Keratinocyte (primary cell): ENCODE results near the gene LMO3. TPM values are rescaled to one million over a fixed set of nuclear protein-coding genes. Genes with fewer than 3 reads are reported as not detected.

ENCODE experiments used
- DNase-seq: peaks from one replicate; pipeline ENCODE4 v3.0.0-alpha.2; 2011; ENCODE audit warnings: low read depth, missing footprints, low spot score
- FAIRE-seq: peaks from 2 replicates; lab custom pipeline; 2011; peaks lifted over from hg19 to GRCh38; lab: Jason Lieb, UNC
- H2AFZ ChIP-seq: 2 replicates; pipeline ENCODE4 v1.6.0; 2012; ENCODE audit warnings: low read length, control low read depth, inconsistent platforms; ENCODE audit not compliant: control insufficient read depth
- H3K27ac ChIP-seq: 2 replicates; pipeline ENCODE4 v1.5.1; 2011; ENCODE audit warnings: low read length; ENCODE audit not compliant: control insufficient read depth, insufficient read depth
- H3K27me3 ChIP-seq: 3 replicates; pipeline ENCODE4 v1.6.0; 2011; ENCODE audit warnings: low read length; ENCODE audit not compliant: control insufficient read depth, insufficient read depth; ENCODE audit errors: extremely low read depth
- H3K36me3 ChIP-seq, 2 experiments: 2 replicates in 1 of 2; 3 replicates in 1 of 2; pipeline ENCODE4 v1.5.1; 2011; ENCODE audit warnings: low read length in 2 of 2, mild to moderate bottlenecking in 1 of 2; ENCODE audit not compliant: control insufficient read depth in 2 of 2, insufficient read depth in 2 of 2; ENCODE audit errors: extremely low read depth in 1 of 2
- H3K4me1 ChIP-seq: 3 replicates; pipeline ENCODE4 v1.5.1; 2011; ENCODE audit warnings: low read length; ENCODE audit not compliant: control insufficient read depth, insufficient read depth; ENCODE audit errors: extremely low read depth
- H3K4me2 ChIP-seq: 3 replicates; pipeline ENCODE4 v1.6.0; 2011; ENCODE audit warnings: low read depth, low read length; ENCODE audit not compliant: control insufficient read depth, insufficient read depth; ENCODE audit errors: extremely low read depth
- H3K4me3 ChIP-seq, 3 experiments: fragments of 200-600 bp in 1 of 3; sonication (generic) in 1 of 3; 2 replicates in 2 of 3; 3 replicates in 1 of 3; pipeline ENCODE4 v1.5.1; 2011 to 2016; ENCODE audit warnings: low read length in 3 of 3, mild to moderate bottlenecking in 3 of 3, control low read depth in 2 of 3, inconsistent platforms in 1 of 3, low read depth in 1 of 3, mixed read lengths in 1 of 3, mixed run types in 1 of 3, moderate library complexity in 1 of 3; ENCODE audit not compliant: control insufficient read depth in 2 of 3, insufficient read depth in 2 of 3; ENCODE audit errors: extremely low read depth in 1 of 3
- H3K79me2 ChIP-seq: 2 replicates; pipeline ENCODE4 v1.6.0; 2012; ENCODE audit warnings: low read length; ENCODE audit not compliant: control insufficient read depth, insufficient read depth
- H3K9ac ChIP-seq: 3 replicates; pipeline ENCODE4 v1.6.0; 2011; ENCODE audit warnings: low read length; ENCODE audit not compliant: control insufficient read depth, insufficient read depth; ENCODE audit errors: extremely low read depth
- H3K9me1 ChIP-seq: 3 replicates; pipeline ENCODE4 v1.6.0; 2011; ENCODE audit warnings: low read length; ENCODE audit not compliant: control insufficient read depth, insufficient read depth; ENCODE audit errors: extremely low read depth
- H3K9me3 ChIP-seq: 2 replicates; pipeline ENCODE4 v1.5.1; 2012; ENCODE audit warnings: low read depth, low read length; ENCODE audit not compliant: control insufficient read depth
- H4K20me1 ChIP-seq: 3 replicates; pipeline ENCODE4 v1.6.0; 2011; ENCODE audit warnings: low read length; ENCODE audit not compliant: control insufficient read depth, insufficient read depth; ENCODE audit errors: extremely low read depth
- EZH2 ChIP-seq: IDR thresholded peaks from one replicate; pipeline ENCODE4 v1.6.1; 2012; ENCODE audit warnings: inconsistent platforms, mild to moderate bottlenecking, low read length, moderate library complexity
- dilution Hi-C: fragments of 300-500 bp; cut with MboI; formaldehyde crosslinking; loops from one replicate; pipeline ENCODE4 v1.7.0; 2020; ENCODE audit warnings: low sequenced_read_pairs; ENCODE audit not compliant: extremely low pct_ligation_motif_present
- polyA plus RNA-seq, 5 experiments: library from polyadenylated mRNA; depleted of rRNA in 3 of 5; stranded (reverse) in 3 of 5; stranded (forward) in 1 of 5; unstranded in 1 of 5; fragments of >200 nt; gene quantifications; 1 replicate in 1 of 5; 2 replicates in 3 of 5; 3 replicates in 1 of 5; pipeline versions ENCODE4 v1.2.1 to v1.2.3, GENCODE V29; 2011 to 2012; ENCODE audit warnings: missing spikeins in 2 of 5, low read depth in 1 of 5, low replicate concordance in 1 of 5
- TF ChIP-seq, protein P1 (sequence below), 3 experiments: IDR thresholded peaks in 1 of 3; conservative IDR thresholded peaks in 1 of 3; optimal IDR thresholded peaks in 1 of 3; 2 replicates in 2 of 3; 3 replicates in 1 of 3; pipeline versions ENCODE3 to v1.5.1; 2011; ENCODE audit warnings: low read length in 3 of 3, mild to moderate bottlenecking in 3 of 3, moderate library complexity in 2 of 3, control low read depth in 1 of 3, inconsistent platforms in 1 of 3; ENCODE audit not compliant: insufficient read depth in 2 of 3; ENCODE audit errors: extremely low read depth in 1 of 3

Gene LMO3
- polyA plus RNA-seq, 1 donor (not counting 4 experiments of a cell fraction or from before 2014, with no cell fraction given) = not detected

DNA sequence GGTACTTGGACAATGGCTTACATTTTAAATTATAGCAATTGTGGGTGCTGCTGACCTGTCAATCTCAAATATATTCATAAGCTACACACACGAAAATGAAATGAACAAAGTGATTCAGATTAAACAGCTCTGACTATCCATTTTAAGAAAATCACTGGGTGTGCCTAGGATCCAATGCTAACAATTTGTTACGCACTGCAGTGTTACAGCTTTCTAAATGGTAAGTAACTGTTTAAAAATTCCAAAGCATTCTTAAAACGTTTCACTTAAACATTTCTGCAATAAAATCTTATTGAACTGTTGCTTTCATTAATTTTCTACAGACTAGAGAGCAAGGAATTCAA, 18.9 kb downstream of the LMO3 start:
- no peak overlapping the region for H2AFZ ChIP-seq
- H4K20me1 ChIP-seq = no peaks in the 10 kb centered on the region
- no peak overlapping the region for H3K9ac ChIP-seq
- H3K27me3 ChIP-seq = no peaks in the 10 kb centered on the region
- no peaks in the 10 kb centered on the region for H3K36me3 ChIP-seq
- H3K79me2 ChIP-seq = no peaks in the 10 kb centered on the region
- no peak for FAIRE-seq
- H3K4me1 ChIP-seq = peaks cover 12% of the 10 kb centered on the region
- no peak overlapping the region for H3K4me2 ChIP-seq
- TF ChIP-seq, protein P1, sequence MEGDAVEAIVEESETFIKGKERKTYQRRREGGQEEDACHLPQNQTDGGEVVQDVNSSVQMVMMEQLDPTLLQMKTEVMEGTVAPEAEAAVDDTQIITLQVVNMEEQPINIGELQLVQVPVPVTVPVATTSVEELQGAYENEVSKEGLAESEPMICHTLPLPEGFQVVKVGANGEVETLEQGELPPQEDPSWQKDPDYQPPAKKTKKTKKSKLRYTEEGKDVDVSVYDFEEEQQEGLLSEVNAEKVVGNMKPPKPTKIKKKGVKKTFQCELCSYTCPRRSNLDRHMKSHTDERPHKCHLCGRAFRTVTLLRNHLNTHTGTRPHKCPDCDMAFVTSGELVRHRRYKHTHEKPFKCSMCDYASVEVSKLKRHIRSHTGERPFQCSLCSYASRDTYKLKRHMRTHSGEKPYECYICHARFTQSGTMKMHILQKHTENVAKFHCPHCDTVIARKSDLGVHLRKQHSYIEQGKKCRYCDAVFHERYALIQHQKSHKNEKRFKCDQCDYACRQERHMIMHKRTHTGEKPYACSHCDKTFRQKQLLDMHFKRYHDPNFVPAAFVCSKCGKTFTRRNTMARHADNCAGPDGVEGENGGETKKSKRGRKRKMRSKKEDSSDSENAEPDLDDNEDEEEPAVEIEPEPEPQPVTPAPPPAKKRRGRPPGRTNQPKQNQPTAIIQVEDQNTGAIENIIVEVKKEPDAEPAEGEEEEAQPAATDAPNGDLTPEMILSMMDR (optimal IDR thresholded peaks at IDR 0.05 in 1 of 3, IDR thresholded peaks at IDR 0.05 in 1 of 3, conservative IDR thresholded peaks at IDR 0.05 in 1 of 3; ENCODE audit: extremely low read depth in 1 of 3, insufficient read depth in 2 of 3, low read length in 3 of 3) = no peak
- no peak for TF ChIP-seq EZH2
- DNase-seq = no peak
- dilution Hi-C loops = no loop called here
- H3K9me3 ChIP-seq = no peaks in the 10 kb centered on the region
- no peak overlapping the region for H3K27ac ChIP-seq
- H3K9me1 ChIP-seq = no peaks in the 10 kb centered on the region
- no peak overlapping the region for H3K4me3 ChIP-seq

- Histone ChIP-seq H3K4me2 (no peak overlapping the region), H3K27ac (no peak overlapping the region), H3K9me3 (no peaks in the 10 kb centered on the region), H3K9ac (no peak overlapping the region), H3K79me2 (no peaks in the 10 kb centered on the region), H3K27me3 (no peaks in the 10 kb centered on the region), H2AFZ (no peak overlapping the region), H3K4me1 (peaks cover 12% of the 10 kb centered on the region), H3K4me3 (no peak overlapping the region), H4K20me1 (no peaks in the 10 kb centered on the region), H3K9me1 (no peaks in the 10 kb centered on the region), H3K36me3 (no peaks in the 10 kb centered on the region)
- FAIRE-seq (no peak), DNase-seq (no peak)
- TF ChIP-seq, protein P1 (optimal IDR thresholded peaks at IDR 0.05 in 1 of 3, IDR thresholded peaks at IDR 0.05 in 1 of 3, conservative IDR thresholded peaks at IDR 0.05 in 1 of 3; ENCODE audit: extremely low read depth in 1 of 3, insufficient read depth in 2 of 3, low read length in 3 of 3) = no peak
- TF ChIP-seq EZH2 = no peak
- dilution Hi-C loops = no loop called here
Observed at GRCh38 chr12:16586350-16587109, 19.4 kb downstream of the LMO3 start.
